ENCODE data around the gene ADGRL3.

DNA sequence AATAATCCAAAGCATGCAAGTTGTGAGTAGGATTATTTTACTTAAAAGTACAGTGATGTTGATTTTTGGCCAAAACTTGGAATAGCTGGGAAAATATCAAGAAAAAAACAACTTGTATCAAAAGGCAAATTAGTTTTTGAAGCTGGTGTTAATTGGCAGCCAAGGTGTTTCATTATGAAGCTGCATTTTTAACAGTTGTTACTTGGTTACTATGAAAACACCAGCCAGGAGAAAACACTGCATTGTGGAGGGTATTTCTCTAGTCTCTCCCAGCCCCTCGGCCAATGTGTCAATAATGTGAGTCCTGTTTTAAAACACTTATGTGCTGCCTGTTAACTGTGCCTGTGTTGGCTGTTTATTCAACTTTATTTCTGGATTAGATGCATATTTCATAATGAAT is 733.4 kb downstream of the ADGRL3 start:
- TF ChIP-seq, protein P1, sequence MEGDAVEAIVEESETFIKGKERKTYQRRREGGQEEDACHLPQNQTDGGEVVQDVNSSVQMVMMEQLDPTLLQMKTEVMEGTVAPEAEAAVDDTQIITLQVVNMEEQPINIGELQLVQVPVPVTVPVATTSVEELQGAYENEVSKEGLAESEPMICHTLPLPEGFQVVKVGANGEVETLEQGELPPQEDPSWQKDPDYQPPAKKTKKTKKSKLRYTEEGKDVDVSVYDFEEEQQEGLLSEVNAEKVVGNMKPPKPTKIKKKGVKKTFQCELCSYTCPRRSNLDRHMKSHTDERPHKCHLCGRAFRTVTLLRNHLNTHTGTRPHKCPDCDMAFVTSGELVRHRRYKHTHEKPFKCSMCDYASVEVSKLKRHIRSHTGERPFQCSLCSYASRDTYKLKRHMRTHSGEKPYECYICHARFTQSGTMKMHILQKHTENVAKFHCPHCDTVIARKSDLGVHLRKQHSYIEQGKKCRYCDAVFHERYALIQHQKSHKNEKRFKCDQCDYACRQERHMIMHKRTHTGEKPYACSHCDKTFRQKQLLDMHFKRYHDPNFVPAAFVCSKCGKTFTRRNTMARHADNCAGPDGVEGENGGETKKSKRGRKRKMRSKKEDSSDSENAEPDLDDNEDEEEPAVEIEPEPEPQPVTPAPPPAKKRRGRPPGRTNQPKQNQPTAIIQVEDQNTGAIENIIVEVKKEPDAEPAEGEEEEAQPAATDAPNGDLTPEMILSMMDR (IDR thresholded peaks at IDR 0.05; ENCODE audit: low read length), result no peak
- no peak for TF ChIP-seq EZH2 (IDR thresholded peaks at IDR 0.05; ENCODE audit: borderline replicate concordance, low read length)

Measured in OCI-LY1 (cell line).